ENCODE results near the gene LYRM7.
A peak's percentile ranks its signal among the peaks of the same experiment; 100 is the strongest.

The LYRM7 gene

DNA sequence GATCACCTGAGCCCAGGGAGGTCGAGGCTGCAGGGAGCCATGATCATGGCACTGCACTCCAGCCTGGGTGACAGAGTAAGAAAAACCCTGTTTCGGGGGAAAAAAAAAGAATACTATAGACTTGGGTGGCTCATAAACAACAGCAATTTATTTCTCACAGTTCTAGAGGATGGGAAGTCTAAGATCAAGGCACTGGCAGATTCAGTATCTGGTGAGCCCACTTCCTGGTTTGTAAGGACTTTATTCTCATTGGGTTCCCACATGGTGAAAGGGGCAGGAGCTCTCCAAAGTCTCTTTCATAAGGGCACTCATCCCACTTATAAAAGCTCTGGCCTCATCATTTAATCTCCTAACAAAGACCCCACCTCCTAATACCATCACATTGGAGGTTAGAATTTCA is 14.4 kb upstream of the LYRM7 start:
- Histone ChIP-seq H3K79me2 (ENCODE audit: insufficient read depth, low read length) (peaks cover 25% of the 10 kb centered on the region), H3K36me3 (ENCODE audit: insufficient read depth, low read length) (peaks cover 19% of the 10 kb centered on the region; the same call in 1 of the 2 replicates), H3K4me1 (ENCODE audit: insufficient read depth, low read length, poor library complexity, severe bottlenecking) (peaks cover 5% of the 10 kb centered on the region), H4K20me1 (ENCODE audit: insufficient read depth, low read length, poor library complexity, severe bottlenecking) (peaks cover 12% of the 10 kb centered on the region), H3F3A (ENCODE audit: low read depth) (no peaks in the 10 kb centered on the region), H3K9me3 (ENCODE audit: insufficient read depth, low read depth, low read length) (no peaks in the 10 kb centered on the region), H2AFZ (ENCODE audit: low read length) (no peak overlapping the region), H3K4me2 (ENCODE audit: low read depth, low read length, poor library complexity, severe bottlenecking) (no peak overlapping the region), H3K9me2 (replicated peaks; ENCODE audit: low read depth, low read length) (no peaks in the 10 kb centered on the region), H3K9ac (ENCODE audit: low read depth, low read length, poor library complexity, severe bottlenecking) (no peak overlapping the region), H3K4me3 (ENCODE audit: low read length, poor library complexity, severe bottlenecking) (no peak overlapping the region), H3K27me3 (ENCODE audit: insufficient read depth, low read length, poor library complexity, severe bottlenecking) (no peaks in the 10 kb centered on the region)
- no peak for TF ChIP-seq EZH2phosphoT487 (IDR thresholded peaks at IDR 0.05; ENCODE audit: borderline replicate concordance)
- TF ChIP-seq, protein P1, sequence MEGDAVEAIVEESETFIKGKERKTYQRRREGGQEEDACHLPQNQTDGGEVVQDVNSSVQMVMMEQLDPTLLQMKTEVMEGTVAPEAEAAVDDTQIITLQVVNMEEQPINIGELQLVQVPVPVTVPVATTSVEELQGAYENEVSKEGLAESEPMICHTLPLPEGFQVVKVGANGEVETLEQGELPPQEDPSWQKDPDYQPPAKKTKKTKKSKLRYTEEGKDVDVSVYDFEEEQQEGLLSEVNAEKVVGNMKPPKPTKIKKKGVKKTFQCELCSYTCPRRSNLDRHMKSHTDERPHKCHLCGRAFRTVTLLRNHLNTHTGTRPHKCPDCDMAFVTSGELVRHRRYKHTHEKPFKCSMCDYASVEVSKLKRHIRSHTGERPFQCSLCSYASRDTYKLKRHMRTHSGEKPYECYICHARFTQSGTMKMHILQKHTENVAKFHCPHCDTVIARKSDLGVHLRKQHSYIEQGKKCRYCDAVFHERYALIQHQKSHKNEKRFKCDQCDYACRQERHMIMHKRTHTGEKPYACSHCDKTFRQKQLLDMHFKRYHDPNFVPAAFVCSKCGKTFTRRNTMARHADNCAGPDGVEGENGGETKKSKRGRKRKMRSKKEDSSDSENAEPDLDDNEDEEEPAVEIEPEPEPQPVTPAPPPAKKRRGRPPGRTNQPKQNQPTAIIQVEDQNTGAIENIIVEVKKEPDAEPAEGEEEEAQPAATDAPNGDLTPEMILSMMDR (conservative IDR thresholded peaks at IDR 0.05; ENCODE audit: low read length) = no peak

DNA sequence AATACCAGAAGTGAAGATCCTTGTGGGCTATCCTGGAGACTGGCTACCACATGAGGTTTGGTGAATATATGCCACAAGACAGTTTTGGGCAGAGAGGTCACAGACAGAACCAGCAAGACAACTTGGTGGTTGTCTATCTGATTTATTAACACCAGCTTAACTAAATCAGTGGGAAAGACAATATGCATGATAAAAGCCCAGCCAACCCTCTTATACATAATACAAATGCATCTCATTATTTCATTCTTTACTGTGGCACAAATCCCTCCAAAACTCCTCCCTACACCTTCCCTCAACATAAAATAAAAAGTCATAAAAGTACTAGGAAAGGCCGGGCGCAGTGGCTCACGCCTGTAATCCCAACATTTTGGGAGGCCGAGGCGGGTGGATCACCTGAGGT is 13.8 kb upstream of the LYRM7 start:
- H3F3A ChIP-seq (ENCODE audit: low read depth) = no peaks in the 10 kb centered on the region
- no peak overlapping the region for H3K4me2 ChIP-seq (ENCODE audit: low read depth, low read length, poor library complexity, severe bottlenecking)
- H3K79me2 ChIP-seq (ENCODE audit: insufficient read depth, low read length) = peaks cover 31% of the 10 kb centered on the region
- H3K9ac ChIP-seq (ENCODE audit: low read depth, low read length, poor library complexity, severe bottlenecking) = no peak overlapping the region
- TF ChIP-seq, protein P1 (conservative IDR thresholded peaks at IDR 0.05; ENCODE audit: low read length) = no peak
- no peak for TF ChIP-seq EZH2phosphoT487 (IDR thresholded peaks at IDR 0.05; ENCODE audit: borderline replicate concordance)
- no peak overlapping the region for H3K4me3 ChIP-seq (ENCODE audit: low read length, poor library complexity, severe bottlenecking)
- peaks cover 12% of the 10 kb centered on the region for H4K20me1 ChIP-seq (ENCODE audit: insufficient read depth, low read length, poor library complexity, severe bottlenecking)
- peaks cover 20% of the 10 kb centered on the region; the same call in 1 of the 2 replicates for H3K36me3 ChIP-seq (ENCODE audit: insufficient read depth, low read length)
- peaks cover 5% of the 10 kb centered on the region for H3K4me1 ChIP-seq (ENCODE audit: insufficient read depth, low read length, poor library complexity, severe bottlenecking)
- no peaks in the 10 kb centered on the region for H3K9me3 ChIP-seq (ENCODE audit: insufficient read depth, low read depth, low read length)
- H2AFZ ChIP-seq (ENCODE audit: low read length) = no peak overlapping the region
- no peaks in the 10 kb centered on the region for H3K9me2 ChIP-seq (replicated peaks; ENCODE audit: low read depth, low read length)
- H3K27me3 ChIP-seq (ENCODE audit: insufficient read depth, low read length, poor library complexity, severe bottlenecking) = no peaks in the 10 kb centered on the region

DNA sequence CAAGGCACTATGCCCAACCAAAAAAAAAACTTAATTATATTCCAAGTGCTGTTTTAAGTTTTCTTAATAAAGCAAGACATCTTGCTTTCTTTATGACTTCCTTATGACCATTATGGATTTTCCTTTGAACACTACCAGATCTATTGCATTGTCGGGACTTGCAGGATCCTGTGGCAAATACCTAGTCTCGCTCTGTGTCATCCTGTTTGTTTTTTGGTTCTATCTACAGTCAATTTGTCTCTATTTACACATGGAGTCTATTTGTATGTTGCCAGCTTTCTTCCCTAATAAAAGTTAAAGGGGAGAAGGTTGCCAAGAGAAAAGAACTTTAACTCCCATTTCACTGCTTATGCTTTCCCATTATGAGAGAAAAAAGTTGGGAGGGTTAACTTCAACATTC is 10.6 kb upstream of the LYRM7 start:
- peaks cover 57% of the 10 kb centered on the region for H3K79me2 ChIP-seq (ENCODE audit: insufficient read depth, low read length)
- no peaks in the 10 kb centered on the region for H3K9me3 ChIP-seq (ENCODE audit: insufficient read depth, low read depth, low read length)
- no peaks in the 10 kb centered on the region for H3F3A ChIP-seq (ENCODE audit: low read depth)
- peaks cover 20% of the 10 kb centered on the region; the same call in 1 of the 2 replicates for H3K36me3 ChIP-seq (ENCODE audit: insufficient read depth, low read length)
- H3K9ac ChIP-seq (ENCODE audit: low read depth, low read length, poor library complexity, severe bottlenecking) = peak overlapping the region; percentile 26
- peaks cover 30% of the 10 kb centered on the region for H4K20me1 ChIP-seq (ENCODE audit: insufficient read depth, low read length, poor library complexity, severe bottlenecking)
- peak overlapping the region; percentile 92 for H3K4me2 ChIP-seq (ENCODE audit: low read depth, low read length, poor library complexity, severe bottlenecking)
- TF ChIP-seq EZH2phosphoT487 (IDR thresholded peaks at IDR 0.05; ENCODE audit: borderline replicate concordance) = no peak
- TF ChIP-seq, protein P1 (conservative IDR thresholded peaks at IDR 0.05; ENCODE audit: low read length) = no peak
- H2AFZ ChIP-seq (ENCODE audit: low read length) = no peak overlapping the region
- H3K27me3 ChIP-seq (ENCODE audit: insufficient read depth, low read length, poor library complexity, severe bottlenecking) = no peaks in the 10 kb centered on the region
- peak overlapping the region; percentile 61 for H3K4me3 ChIP-seq (ENCODE audit: low read length, poor library complexity, severe bottlenecking)
- peaks cover 16% of the 10 kb centered on the region for H3K4me1 ChIP-seq (ENCODE audit: insufficient read depth, low read length, poor library complexity, severe bottlenecking)
- H3K9me2 ChIP-seq (replicated peaks; ENCODE audit: low read depth, low read length) = no peaks in the 10 kb centered on the region

Data from Loucy (cell line).